ENCODE results near the gene SRC. TPM values are rescaled to one million over a fixed set of nuclear protein-coding genes. Genes with fewer than 3 reads are reported as not detected.

SRC gene
- total and polyA plus RNA-seq, 2 donors: 26.9 to 53.2 TPM

DNA sequence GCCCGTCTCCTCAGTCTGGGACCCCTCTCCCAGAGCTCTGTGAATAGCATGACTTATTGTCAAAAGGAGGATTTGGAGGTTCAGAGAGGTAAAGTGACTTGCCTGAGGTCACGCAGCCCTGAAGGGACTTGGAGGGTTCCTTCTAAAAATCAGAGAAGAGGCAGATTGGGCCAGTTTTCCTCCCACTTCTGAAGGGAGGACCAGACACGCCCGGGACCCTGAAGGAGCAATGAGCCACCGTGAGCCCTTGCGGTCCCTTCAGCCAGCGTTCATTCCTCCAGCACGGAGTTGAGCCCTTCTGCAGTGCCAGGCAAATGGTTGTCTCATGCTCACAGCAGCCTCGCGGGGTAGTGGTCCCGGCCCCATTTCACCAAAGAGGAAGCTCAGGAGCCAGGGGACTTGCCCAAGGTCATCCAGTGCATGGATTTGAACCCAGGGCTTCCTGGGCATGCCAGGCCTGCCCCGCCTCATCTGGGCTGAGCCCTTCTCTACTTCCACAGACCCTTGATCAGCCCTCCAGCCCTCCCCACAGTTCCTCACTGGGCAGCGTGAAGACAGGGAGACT, 7.4 kb downstream of the SRC start:
- no peak for DNase-seq (ENCODE audit: extremely low spot score)
- no peak overlapping the region for H3K4me3 ChIP-seq (ENCODE audit: low read depth, low read length)
- 94% methylated on average over 13 of the region's 13 CpGs for WGBS
- H3K4me1 ChIP-seq (ENCODE audit: insufficient read depth): no peaks in the 10 kb centered on the region
- H3K27ac ChIP-seq (ENCODE audit: low read depth): no peak overlapping the region
- H3K36me3 ChIP-seq (ENCODE audit: insufficient read depth): no peaks in the 10 kb centered on the region

- no peaks in the 10 kb centered on the region for H3K4me1 ChIP-seq (ENCODE audit: insufficient read depth)
- no peaks in the 10 kb centered on the region for H3K36me3 ChIP-seq (ENCODE audit: insufficient read depth)
- no peak overlapping the region for H3K4me3 ChIP-seq (ENCODE audit: low read depth, low read length)
- 88% methylated on average over 18 of the region's 18 CpGs for WGBS
- H3K27ac ChIP-seq (ENCODE audit: low read depth): no peak overlapping the region
- no peak for DNase-seq (ENCODE audit: extremely low spot score)
These were observed 8.6 kb downstream of the SRC start for GRCh38 chr20:37354210-37355195.

DNA sequence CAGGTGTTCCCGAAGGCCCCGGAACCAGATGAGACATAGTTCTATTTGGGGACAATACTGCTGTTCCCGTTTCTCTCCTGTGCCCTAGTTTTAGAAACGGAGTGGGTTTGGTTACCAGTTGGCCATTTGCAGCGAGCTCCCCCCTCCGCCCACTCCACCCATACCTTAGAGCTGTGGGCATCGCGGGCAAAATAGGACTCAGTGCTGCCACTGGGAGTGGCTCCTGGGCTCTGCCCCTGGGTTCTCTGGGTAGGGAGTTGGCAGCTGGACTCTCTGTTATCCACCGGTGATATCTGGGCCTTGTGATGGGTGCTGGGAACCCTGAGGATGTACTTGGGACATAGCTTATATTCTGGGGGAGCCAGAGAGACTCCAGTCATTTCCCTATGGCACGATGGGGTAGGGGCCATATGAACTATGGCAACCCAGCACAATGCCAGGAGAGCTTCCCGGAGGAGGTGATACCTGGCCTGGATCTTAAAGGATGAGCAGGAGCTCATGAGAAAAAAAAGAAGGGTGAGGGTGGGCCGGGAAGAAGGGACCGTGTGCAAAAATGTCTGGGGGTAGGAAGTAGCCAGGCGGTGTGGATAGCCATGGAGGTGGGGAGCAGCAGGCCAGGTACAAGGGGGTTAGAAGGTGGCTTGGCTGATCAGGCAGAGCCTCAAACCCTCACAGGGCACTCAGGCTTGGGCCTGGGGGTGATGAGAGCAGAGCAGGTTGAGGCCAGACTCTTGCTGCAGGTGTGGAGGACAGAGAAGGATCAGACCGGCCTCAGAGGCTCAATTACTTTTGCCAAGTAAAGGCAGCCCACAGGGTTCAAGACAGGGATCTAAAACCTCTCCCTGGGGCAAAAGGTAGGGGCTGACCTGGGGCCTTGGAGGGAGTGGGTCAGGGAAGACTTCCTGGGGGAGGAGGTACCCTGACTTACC, 9.6 kb downstream of the SRC start:
- H3K27ac ChIP-seq (ENCODE audit: low read depth): no peak overlapping the region
- H3K36me3 ChIP-seq (ENCODE audit: insufficient read depth): no peaks in the 10 kb centered on the region
- H3K4me3 ChIP-seq (ENCODE audit: low read depth, low read length): no peak overlapping the region
- WGBS: 90% methylated on average over 15 of the region's 15 CpGs
- DNase-seq (ENCODE audit: extremely low spot score): no peak
- H3K4me1 ChIP-seq (ENCODE audit: insufficient read depth): no peaks in the 10 kb centered on the region

GRCh38 chr20:37356387-37356786, 10.4 kb downstream of the SRC start:
- no peak overlapping the region for H3K4me3 ChIP-seq (ENCODE audit: low read depth, low read length)
- WGBS: 51% methylated on average over 8 of the region's 8 CpGs
- no peaks in the 10 kb centered on the region for H3K4me1 ChIP-seq (ENCODE audit: insufficient read depth)
- H3K36me3 ChIP-seq (ENCODE audit: insufficient read depth): no peaks in the 10 kb centered on the region
- H3K27ac ChIP-seq (ENCODE audit: low read depth): no peak overlapping the region
- no peak for DNase-seq (ENCODE audit: extremely low spot score)

DNA sequence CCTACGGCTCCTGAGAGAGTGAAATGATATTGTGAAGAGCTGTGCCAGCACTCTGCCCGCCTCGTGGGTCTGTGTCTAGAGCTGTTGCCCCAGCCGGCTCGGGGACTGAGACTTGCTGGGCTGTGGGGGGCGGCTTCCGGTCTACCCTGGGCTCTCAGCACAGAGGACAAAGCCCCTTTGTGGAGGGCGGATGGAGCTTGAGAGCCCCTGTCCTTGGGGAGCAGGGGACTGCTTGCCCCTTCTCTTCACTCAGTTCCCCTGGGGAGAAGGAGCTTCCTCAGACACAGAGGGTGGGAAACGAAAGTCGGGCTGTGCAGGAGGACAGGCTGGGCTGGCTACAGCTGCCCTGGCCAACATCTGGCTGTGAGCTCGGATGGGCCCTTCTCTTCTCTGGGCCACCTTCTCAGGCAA, 11.0 kb downstream of the SRC start:
- no peak overlapping the region for H3K4me3 ChIP-seq (ENCODE audit: low read depth, low read length)
- H3K4me1 ChIP-seq (ENCODE audit: insufficient read depth): no peaks in the 10 kb centered on the region
- H3K27ac ChIP-seq (ENCODE audit: low read depth): no peak overlapping the region
- WGBS: 84% methylated on average over 11 of the region's 11 CpGs
- DNase-seq (ENCODE audit: extremely low spot score): no peak
- no peaks in the 10 kb centered on the region for H3K36me3 ChIP-seq (ENCODE audit: insufficient read depth)

DNA sequence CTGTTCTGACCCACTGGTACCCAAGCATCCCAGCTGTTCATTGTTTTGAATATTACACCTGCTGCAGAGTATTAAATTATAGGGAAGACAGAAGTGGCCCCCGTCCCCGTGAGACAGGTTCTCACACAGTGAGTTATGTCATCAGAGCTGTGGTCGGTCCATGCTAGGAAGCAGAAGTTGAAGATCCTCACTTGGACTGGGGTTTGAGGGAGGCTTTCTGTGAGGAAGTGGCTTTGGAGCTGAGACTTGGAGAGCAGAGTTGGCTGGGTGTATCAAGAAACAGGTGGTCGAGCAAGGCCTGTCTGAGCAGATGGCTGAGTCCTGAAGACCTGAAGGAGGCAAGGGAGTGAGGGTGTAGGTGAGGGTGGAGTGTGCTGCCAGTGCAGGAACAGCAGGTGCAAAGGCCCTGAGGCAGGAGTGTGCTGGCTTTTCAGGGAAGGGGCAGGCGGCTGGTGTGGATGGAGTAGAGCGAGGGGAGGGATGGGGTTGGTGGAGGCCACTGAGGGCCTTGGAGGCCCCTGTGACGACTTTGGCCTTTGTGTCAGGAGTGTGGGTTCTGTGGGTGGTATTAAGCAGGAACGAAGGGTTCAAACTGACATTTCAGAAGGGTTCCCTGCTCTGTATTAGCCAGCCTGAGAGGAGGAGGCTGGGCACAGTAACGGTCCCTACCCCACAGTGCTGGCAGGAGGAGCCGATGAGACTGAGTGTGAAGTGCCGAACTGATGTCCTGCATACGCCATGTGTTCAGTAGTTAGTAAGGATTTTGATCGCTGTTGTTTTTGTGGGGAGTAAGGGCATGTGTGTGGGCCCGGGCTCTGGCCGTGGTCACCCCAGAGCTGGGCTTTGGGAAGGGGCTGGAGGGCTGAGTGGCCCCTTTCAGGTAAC, 11.8 kb downstream of the SRC start:
- Histone ChIP-seq H3K27ac (ENCODE audit: low read depth) (peak overlapping the region; percentile 25), H3K36me3 (ENCODE audit: insufficient read depth) (no peaks in the 10 kb centered on the region), H3K4me3 (ENCODE audit: low read depth, low read length) (no peak overlapping the region), H3K4me1 (ENCODE audit: insufficient read depth) (no peaks in the 10 kb centered on the region)
- no peak for DNase-seq (ENCODE audit: extremely low spot score)
- 69% methylated on average over 15 of the region's 15 CpGs for WGBS

GRCh38 chr20:37358366-37359150, 12.6 kb downstream of the SRC start:
- DNase-seq (ENCODE audit: extremely low spot score): peak; percentile 48
- Histone ChIP-seq H3K4me3 (ENCODE audit: low read depth, low read length) (no peak overlapping the region), H3K4me1 (ENCODE audit: insufficient read depth) (no peaks in the 10 kb centered on the region), H3K36me3 (ENCODE audit: insufficient read depth) (no peaks in the 10 kb centered on the region), H3K27ac (ENCODE audit: low read depth) (peak overlapping the region; percentile 67)
- WGBS: 45% methylated on average over 23 of the region's 23 CpGs

DNA sequence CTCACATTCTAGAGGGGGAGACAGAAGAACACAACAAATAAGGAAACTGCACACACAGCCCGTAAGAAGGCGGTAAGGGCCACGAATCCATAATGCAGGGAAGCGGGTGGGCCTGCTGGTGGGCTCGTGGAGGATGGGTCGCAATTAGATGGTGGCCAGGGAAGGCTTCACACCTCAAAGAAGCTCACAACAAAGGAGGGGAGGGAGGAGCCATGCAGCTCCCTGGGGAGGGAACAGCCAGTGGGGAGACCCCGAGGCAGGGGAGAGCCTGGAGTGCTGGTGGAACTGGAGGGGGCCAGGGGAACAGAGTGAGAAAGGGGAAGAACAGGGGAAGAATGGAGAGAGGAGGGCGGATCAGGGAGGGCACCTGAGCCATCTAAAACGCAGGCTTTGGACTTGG, 13.4 kb downstream of the SRC start:
- no peak overlapping the region for H3K4me3 ChIP-seq (ENCODE audit: low read depth, low read length)
- no peaks in the 10 kb centered on the region for H3K36me3 ChIP-seq (ENCODE audit: insufficient read depth)
- no peaks in the 10 kb centered on the region for H3K4me1 ChIP-seq (ENCODE audit: insufficient read depth)
- H3K27ac ChIP-seq (ENCODE audit: low read depth): no peak overlapping the region
- DNase-seq (ENCODE audit: extremely low spot score): no peak
- 70% methylated on average over 9 of the region's 9 CpGs for WGBS

DNA sequence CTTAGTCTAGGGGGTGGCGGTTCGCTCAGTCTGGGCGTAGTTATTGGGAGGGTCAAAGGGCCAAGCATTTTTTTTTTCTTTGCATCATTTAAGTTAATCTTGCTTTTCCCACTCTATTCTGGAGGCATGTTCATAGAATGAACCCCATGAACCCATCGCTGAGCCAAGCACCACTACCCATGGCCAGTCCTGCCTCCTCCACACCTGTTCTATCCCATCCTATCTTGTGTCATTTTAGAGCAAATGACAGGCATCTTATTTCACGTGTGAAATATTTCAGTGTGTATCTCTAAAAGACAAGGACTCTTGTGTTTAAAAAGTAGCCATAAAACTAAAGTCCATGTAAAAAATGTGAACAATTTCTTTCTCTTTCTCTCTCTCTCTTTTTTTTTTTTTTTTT, 13.9 kb downstream of the SRC start:
- no peak for DNase-seq (ENCODE audit: extremely low spot score)
- 83% methylated on average over 5 of the region's 5 CpGs for WGBS
- H3K4me1 ChIP-seq (ENCODE audit: insufficient read depth): no peaks in the 10 kb centered on the region
- H3K36me3 ChIP-seq (ENCODE audit: insufficient read depth): no peaks in the 10 kb centered on the region
- no peak overlapping the region for H3K4me3 ChIP-seq (ENCODE audit: low read depth, low read length)
- no peak overlapping the region for H3K27ac ChIP-seq (ENCODE audit: low read depth)

- Histone ChIP-seq H3K4me1 (ENCODE audit: insufficient read depth) (no peaks in the 10 kb centered on the region), H3K27ac (ENCODE audit: low read depth) (no peak overlapping the region), H3K36me3 (ENCODE audit: insufficient read depth) (no peaks in the 10 kb centered on the region), H3K4me3 (ENCODE audit: low read depth, low read length) (no peak overlapping the region)
- 95% methylated on average over 6 of the region's 6 CpGs for WGBS
- DNase-seq (ENCODE audit: extremely low spot score): no peak
These were observed 14.6 kb downstream of the SRC start for GRCh38 chr20:37360391-37361115.

- 79% methylated on average over 8 of the region's 8 CpGs for WGBS
- DNase-seq (ENCODE audit: extremely low spot score): no peak
- H3K27ac ChIP-seq (ENCODE audit: low read depth): no peak overlapping the region
- no peaks in the 10 kb centered on the region for H3K36me3 ChIP-seq (ENCODE audit: insufficient read depth)
- no peak overlapping the region for H3K4me3 ChIP-seq (ENCODE audit: low read depth, low read length)
- H3K4me1 ChIP-seq (ENCODE audit: insufficient read depth): no peaks in the 10 kb centered on the region
These were observed 15.4 kb downstream of the SRC start for GRCh38 chr20:37361336-37361735.
